SW480 (cell line): Measurements from ENCODE around the gene IRGC.
"Not testable (repeated sequence)": the region's sequence is repeated elsewhere in the genome, so short reads cannot be mapped to it uniquely, and the experiment has no call there.

Experiments
- DNase-seq: peaks from one replicate; pipeline ENCODE4 v3.0.0-alpha.2; 2016; ENCODE audit warnings: low spot score

The IRGC gene

GRCh38 chr19:43715776-43716175 lies at the start of gene IRGC:
TSS of gene IRGC (plus strand) at chr19:43716076. CDS start at chr19:43718559, 2,483 bp downstream.
- no peak for DNase-seq

DNA sequence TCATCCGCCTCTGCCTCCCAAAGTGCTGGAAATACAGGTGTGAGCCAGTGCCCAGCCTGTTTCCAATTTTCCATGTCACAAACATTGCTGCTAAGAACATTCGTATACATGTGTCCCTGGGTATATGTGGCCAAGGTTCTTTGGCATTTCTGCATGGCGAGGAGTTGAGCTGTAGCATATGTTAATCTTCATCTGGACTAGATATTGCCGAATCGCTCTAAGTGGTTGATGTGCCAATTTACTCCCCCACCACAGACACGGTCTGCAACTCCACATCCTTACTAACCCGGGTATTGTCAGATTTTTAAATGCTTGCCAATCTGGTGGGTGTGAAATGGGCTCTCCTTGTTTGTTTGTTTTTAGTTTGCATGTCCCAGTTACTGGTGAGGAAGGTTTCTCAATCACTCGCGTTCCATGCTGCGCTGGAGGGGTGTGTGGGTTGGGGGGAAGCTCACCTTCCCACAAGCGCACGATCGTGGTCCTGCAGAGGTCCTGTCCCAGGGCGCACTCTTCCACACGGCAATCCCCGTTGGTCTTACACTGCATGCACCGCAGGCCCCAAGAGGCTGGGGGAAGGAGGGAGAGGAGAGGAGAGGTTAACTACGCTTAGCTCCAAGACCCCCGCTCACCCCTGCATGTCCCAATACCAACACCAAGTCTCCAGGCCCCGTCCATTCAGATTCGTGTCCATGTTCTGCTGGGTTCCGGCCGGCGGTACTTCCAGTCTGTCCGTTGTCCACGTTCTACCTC lies 48.6 kb upstream of the IRGC start:
- no peak for DNase-seq

GRCh38 chr19:43667876-43668405 lies 47.9 kb upstream of the IRGC start:
- DNase-seq, result no peak

DNA sequence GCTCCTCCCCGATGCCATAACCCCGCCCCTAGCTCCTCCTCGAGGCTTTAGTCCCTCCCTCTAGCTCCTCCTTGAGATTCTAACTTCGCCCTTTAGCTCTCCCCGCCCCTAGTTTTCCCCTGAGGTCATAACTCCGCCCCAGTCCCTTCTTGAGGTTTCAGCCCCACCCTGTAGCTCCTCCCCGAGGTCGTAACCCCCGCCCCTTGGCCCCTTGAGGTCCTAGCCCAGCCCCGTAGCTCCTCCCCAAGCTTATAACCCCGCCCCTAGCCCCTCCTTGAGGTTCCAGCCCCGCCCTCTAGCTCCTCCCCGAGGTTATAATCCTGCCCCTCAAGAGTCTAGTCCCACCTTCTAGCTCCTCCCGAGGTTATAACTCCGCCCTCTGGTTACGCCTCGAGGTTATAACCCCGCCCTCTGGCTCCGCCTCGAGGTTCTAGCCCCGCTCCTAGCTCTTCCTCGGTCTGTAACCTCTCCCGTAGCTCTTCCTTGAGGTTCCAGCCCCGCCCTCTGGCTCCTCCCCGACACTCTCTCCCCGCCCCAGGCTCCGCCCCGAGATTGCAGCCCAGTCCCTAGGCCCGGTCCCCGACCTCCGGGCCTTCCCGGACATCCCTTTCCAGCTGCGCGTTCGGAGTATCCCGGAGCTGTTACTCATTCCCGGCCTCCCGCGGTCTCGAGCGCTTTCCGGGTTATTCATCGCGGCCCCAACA lies 47.3 kb upstream of the IRGC start:
- peak; percentile 100 for DNase-seq

GRCh38 chr19:43672061-43672679 lies 43.7 kb upstream of the IRGC start:
- no peak for DNase-seq

GRCh38 chr19:43673637-43674036 lies 42.2 kb upstream of the IRGC start:
- DNase-seq, result no peak

- no peak for DNase-seq
Measured at GRCh38 chr19:43674183-43674582, 41.7 kb upstream of the IRGC start.

GRCh38 chr19:43674596-43674995 lies 41.3 kb upstream of the IRGC start:
- DNase-seq, result no peak

DNA sequence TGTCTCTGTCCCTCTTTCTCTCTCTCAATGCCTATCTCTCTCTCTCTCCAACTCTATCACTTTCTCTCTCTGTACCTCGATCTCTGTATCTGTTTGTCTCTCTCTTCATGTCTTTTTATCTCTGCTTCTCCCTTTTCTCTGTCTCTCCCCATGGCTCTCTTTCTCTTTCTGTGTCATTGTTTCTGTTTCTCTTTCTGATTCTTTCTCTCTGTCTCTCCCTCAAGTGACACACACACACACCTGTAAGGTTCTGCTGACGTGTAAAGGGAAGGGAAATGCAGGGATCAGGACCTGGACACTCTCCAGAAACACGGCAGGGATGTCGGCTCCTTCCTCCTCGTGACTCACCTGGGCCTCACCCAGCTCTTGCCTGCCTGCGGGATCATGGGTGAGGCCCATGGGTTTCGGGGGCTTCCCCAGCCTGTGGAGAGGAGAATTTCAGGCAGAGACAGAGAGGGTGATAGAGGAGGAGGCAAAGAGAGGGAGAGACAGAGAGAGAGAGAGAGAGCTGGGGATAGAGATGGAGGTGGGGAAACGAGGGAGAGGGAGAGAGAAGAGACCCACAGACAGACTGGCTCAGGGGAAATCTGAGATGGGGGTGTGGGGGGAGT lies 40.5 kb upstream of the IRGC start:
- peak; percentile 92 for DNase-seq

GRCh38 chr19:43675906-43676305 lies 40.0 kb upstream of the IRGC start:
- no peak for DNase-seq

GRCh38 chr19:43678512-43679261 lies 37.2 kb upstream of the IRGC start:
- no peak for DNase-seq

DNA sequence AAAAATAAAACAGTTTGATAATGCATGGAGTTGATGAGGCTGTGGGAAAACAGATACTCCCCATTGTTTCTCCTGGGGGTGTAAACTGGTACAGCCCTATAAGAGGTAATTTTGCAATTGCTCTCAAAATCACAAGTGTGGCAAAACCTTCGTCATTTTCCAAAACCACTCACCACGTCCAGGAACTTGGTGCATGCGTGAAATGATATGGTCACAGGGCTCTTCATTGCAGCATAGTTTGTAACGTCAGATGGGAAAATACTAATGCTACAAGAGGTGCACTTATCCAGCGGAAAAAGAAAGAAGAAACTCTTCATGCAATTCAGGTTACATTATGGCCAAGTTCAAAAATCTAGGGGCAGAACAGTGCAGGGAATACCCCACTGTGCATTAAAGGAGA lies 34.1 kb upstream of the IRGC start:
- DNase-seq, result no peak

GRCh38 chr19:43682269-43682668 lies 33.6 kb upstream of the IRGC start:
- not testable (repeated sequence) for DNase-seq

GRCh38 chr19:43682824-43683661 lies 32.8 kb upstream of the IRGC start:
- no peak for DNase-seq

GRCh38 chr19:43683905-43684304 lies 32.0 kb upstream of the IRGC start:
- no peak for DNase-seq

DNA sequence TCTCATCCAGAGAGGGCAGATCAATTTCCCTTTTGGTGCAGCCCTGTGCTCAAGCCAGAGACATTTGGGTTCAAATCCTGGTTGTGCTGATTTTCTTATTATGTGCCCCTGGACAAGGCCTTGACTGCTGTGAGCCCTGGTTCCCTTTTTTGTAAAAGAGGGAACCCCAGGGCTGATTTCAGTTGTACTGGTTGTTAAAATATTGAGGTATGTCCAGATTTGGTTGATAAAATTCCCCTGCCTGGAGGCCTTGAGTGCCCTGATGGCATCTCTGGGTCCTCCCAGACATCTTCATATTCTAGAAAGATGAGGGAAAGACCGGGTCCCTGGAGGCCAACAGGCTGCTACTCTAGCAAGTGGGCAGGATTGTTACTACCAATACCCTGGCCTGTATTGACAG lies 31.6 kb upstream of the IRGC start:
- DNase-seq, result no peak

- no peak for DNase-seq
Measured at GRCh38 chr19:43687660-43687997, 28.2 kb upstream of the IRGC start.

GRCh38 chr19:43688059-43688701 lies 27.7 kb upstream of the IRGC start:
- no peak for DNase-seq

DNA sequence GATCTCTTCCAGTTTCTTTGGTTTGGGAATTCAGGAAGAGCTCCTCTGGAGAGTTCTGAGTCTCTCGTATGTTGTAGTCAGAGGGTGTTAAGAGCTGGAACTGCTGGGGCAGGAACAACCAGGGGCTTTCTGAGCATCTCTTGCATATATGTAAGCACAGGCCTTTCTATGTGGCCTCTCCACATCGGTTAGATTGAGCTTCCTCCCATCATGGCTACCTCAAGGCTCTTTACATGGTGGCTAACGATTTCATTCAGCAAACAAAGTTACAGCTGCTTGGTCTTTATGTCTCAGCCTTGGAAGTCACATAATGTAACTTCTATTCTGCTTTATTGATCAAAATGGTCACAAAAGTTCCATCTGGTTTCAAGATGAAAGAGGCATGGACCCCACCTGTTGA lies 25.4 kb upstream of the IRGC start:
- DNase-seq, result no peak

DNA sequence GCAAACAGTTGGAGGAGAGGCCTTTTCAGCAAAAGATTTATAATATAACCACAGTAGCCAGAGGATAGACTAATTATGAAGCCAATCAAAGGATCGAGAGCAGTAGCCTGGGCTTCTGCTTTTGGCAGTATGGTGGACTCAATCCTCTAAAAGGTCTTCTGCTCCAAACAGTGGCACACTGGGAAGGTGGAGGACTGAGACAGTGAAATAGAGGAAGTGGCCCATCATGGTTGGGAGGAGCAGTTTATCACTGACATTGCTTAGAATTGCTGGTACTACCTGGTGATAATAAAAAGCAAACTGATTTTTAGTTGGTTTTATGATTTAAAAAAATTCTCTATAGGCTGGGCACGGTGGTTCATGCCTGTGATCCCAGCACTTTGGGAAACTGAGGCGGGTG lies 25.0 kb upstream of the IRGC start:
- no peak for DNase-seq
